HG03521 (cell line): ENCODE measurements around the gene DDN.

Source experiments
- ATAC-seq: cut with Tn5 transposase; IDR thresholded peaks from one replicate; pipeline ENCODE4 v1.9.1; 2021; ENCODE audit warnings: mild to moderate bottlenecking, moderate library complexity; ENCODE audit not compliant: unreplicated experiment

Gene DDN

DNA sequence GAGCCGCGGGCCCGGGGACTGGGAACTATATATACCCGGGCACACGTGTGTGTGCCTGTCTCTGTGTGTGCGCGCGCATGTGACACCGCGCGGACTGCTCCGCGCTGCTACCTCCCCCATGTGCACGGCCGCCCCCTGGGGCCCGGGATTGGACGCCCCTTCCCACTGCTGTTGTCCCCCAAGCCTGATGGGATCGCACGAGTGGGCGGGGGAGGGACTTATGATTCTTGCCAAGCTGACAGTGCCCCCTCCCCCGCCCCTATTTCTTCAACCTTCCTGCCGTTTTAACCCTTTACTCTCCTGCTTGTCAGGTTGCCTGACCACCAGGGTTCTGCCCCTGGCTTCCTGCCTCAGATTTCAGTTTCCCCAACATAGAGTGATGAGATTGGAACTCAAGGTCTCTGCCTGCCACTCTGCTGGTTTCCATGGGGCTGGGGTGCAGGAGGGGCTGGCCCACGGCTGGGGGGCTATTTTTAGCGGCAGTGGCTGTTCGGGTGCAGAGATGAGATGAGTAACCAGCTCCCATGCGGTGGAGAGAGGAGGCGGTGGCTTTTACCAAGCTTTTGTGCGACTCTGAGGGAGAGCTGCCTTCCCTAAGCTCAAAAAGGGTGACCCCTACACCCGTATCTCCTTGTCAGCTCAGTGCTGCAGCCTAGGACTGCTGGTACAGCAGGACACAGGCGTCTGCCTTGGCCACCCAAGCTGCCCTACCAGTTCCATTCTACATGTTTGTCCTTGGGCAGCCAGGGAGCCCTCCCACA lies at the start of gene DDN:
TSS of gene DDN (minus strand) at position 5 of the 761 bp plus-strand sequence. CDS start 88 bp downstream, outside the sequence.
- ATAC-seq: no peak

GRCh38 chr12:49048953-49049352 lies 49.8 kb upstream of the DDN start:
- no peak for ATAC-seq

DNA sequence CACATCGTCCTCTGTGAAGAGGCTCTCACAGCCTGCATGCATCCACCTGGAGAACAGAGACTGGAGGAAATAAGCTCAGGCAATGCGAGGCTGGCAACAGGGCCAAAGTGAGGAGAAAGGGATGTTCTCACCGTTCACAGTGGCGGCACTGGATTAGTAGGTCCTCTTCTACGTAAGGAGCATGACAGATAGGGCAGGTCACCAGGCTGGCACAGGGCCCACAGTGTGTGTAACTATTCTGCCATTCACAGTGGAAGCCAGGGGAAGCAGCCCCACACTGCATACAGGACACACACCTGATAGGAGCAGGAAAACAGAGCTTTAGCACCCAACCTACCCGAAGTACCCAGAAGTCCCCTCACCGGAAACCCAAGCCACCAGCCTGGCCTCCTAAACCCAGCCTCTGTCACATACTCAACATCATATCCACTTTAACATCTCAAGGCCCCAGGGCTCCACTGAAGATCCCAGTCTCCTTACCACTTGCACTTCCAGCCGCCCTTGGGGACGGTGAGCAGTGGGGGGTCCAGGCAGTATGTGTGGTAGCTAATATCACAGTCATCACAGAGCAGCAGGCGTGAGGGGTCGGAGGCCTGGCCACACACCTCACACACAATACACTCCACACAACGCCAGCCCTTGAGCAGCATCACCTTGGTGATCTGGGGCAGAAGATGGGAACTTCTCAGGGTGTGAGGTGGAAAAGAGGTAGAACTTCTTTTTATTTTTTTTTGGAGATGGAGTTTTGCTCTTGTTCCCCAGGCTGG lies 47.1 kb upstream of the DDN start:
- no peak for ATAC-seq

GRCh38 chr12:49044660-49045059 lies 45.5 kb upstream of the DDN start:
- ATAC-seq: no peak

DNA sequence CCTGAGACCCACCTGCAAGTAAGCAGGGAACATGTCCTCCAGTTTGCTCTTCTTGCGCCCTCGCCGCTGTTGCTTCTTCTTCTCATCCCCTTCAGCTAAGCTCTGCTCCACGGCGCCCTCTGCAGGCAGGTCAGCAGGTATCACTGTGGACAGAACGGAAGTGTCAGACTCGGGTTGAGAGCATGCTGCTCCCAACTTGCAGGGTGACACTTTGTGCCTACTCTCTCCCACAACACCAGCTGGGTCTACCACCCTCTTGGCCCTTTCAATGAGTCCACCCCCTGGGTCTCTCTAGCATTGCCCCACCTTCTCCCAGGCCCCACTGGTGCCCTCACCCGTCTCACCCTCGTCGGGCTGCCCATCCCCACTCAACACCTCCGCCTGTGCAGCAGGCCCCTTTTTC lies 44.7 kb upstream of the DDN start:
- ATAC-seq: no peak

- ATAC-seq: no peak
These were observed 44.1 kb upstream of the DDN start for GRCh38 chr12:49043241-49043640.

DNA sequence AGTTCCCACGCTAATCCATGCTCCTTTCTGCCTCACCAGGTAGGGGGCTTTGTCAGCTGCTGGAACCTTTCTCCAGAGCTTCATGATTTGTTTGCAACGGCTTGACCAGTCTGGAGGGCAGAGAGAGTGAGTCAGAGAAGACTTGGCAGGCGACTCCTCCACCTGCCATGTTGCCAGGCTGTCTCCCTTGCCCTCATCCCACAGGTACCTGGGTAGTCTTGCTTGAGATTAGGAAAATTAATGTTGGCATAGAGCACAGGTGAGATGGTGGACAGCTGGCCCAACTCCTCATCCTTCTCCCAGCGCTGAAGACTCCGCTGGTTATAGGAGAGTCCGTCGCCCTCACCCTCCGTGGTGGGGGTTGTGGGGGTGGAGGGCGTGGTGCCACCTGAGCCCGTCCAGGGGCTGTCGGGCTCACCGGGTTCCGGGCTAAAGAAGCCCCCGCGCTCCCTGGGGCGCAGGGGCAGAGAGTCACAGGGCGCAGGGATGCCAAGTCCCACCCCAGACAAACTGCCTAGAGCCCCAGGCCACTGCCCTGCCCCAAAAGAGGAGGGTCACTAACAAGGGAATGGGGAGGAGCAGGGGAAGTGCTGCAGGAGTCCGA lies 42.8 kb upstream of the DDN start:
- no peak for ATAC-seq

DNA sequence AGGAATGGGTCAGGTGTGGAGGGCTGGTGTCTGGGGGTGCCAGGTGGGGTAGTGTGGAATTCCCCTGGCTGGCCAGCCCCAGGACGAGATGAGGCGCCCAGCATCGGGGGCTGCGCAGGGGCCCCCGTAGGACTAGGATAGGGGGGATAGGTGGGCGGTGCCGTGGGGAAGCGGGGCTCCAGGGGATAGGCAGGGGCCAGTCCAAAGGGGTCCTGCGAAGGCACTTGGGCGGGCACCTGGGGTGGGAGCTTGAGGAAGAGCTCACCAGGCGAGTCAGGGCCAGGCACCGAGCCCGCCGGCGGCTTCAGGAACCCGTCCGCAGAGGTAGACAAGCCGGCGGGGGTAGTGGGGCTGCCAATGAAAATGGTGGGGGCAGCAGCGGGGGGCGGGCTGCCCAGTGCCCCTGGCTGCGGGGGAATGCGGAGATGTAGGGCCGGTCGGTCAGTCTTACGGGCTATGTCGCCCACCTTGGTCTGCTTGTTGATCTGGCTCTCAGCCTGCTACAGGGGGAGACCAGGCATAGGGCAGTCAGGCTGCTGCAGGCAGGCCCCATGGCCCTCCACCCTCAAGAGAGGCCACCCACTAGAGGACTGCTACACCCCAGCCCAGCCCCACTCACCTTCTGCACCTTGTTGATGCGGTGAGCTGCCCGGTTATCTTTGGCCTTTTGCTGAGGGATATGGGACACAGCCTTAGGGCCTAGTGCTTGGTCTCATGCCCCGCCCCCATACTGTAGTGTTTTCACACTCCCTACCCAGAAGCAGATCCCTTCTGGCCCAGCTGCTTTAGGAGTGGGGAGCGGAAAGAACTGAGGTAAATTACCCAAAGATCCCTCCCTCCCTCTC lies 42.1 kb upstream of the DDN start:
- no peak for ATAC-seq

DNA sequence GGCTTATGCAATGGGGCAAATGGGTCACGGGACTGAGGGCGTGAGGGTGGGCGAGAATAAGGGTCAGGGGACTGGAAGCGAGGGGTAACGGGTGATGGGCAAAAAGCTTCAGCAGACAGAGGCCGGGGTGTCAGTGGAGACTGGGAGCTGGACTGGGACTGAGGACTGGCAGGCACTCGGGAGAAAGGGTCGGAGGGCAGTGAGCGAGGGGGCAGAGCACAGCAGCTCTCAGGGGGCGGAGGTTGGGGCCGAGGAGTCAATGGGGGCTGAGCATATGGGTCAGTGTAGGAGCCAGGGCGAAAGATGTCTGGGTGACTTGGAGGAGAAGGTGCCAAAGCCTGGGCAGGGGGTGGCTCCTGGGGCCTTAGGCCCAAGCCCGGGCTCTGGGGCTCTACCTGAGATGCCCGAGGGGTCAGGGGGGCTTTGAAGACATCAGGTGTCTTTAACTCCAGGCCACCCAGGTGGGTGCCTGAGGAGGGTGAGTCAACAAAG lies 41.2 kb upstream of the DDN start:
- no peak for ATAC-seq

DNA sequence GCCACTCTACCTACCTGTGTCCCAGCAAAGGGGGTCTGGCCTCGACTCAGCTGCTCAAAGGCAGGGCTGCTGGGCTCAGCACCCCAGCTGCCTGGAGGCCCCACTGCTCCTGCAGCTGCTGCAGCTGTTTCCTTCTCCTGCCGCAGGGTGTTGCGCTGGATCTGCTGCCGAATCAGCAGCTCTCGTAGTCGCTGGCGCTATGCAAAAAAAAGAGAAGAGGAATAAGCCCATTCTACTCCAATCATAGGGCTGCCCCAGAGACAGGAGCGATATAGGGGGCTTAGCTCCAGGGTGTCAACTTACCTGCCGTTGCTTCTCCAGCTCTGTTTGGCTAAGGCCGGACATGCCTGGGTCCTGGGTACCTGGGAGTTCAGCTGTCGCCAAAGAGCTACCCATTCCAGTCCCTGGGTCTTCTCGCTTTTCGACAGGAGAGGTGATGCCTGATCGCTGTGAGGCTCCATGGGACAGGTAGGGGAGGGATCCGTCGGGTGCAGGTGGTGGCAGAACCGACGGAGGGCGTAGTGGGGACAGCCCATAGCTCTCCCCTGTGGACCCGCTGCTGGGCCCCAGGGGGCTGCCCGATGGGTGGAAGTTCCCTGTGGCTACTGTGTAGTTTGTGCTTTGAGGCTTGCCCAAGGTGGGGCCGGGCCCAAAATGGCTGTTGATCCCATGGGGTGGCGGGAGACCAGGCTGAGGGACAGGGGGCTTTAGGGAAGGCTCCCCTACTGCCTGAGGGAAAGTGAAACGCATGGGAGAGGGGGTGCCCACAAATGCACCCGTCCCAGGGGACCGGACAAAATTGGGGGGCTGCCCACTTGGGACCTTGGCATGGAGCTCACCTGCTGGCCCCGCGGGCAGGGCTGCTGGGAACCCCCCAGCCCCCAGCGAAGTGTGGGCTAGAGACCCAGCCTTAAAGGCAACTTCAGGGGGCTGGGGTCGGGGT lies 40.5 kb upstream of the DDN start:
- no peak for ATAC-seq

GRCh38 chr12:49038291-49038955 lies 39.2 kb upstream of the DDN start:
- no peak for ATAC-seq

- no peak for ATAC-seq
These were observed 38.7 kb upstream of the DDN start for GRCh38 chr12:49037947-49038237.

DNA sequence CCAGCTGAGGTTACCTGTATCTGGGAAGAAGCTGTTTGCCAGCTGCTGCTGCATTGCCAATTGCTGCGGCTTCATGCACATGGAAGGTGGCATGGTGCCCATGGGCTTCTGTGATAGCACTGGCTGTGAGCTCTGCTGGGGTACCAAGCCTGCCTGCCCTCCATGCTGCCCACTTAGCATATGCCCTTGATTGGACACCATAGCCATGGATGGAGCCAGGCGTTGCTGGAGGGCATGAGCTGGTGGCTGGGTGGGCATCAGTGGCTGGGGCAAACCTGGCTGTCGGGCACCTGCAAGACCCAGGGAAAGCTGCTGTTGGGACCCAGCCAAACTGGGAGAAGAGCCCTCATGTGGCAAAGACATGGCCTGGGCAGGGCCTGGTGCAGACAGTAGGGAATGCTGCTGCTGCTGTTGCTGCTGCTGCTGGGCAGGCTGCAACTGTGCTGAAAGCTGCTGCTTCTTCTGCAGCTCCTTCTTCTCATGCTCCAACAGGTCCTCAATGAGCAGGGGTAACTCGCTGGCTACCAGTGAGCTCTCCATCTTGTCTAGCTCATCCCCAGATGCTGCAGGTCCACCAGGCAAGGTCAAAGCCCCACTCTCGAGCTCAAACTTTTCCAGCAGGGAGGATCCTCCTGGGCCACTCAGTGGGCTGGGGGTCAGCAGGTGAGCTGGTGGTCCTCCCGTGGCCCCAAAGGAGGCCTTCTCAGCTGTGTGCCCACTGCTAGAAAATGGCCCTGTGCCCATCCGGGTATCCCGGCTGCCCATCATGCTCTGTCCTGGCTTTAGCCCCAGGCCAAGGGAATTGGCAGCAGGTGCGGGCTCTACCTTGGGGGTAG lies 38.2 kb upstream of the DDN start:
- ATAC-seq: no peak

DNA sequence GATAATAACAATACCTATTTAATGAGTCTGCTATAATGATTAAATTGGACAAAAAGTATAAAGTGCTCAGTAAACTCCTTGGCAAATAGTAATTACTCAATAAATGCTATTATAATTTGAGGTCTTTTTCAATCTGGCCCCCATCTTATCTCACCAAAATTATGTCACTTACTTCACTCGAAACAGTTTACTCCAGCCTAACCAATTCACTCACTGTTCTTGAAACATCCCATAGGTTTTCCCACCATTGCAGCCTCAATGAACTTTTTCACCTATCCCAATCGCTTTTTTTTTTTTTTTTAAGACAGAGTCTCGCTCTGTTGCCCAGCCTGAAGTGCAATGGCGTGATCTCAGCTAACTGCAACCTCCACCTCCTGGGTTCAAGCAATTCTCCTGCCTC lies 36.9 kb upstream of the DDN start:
- ATAC-seq: no peak

GRCh38 chr12:49034286-49034622 lies 35.1 kb upstream of the DDN start:
- ATAC-seq: no peak

- no peak for ATAC-seq
These were observed 34.6 kb upstream of the DDN start for GRCh38 chr12:49033611-49034285.

DNA sequence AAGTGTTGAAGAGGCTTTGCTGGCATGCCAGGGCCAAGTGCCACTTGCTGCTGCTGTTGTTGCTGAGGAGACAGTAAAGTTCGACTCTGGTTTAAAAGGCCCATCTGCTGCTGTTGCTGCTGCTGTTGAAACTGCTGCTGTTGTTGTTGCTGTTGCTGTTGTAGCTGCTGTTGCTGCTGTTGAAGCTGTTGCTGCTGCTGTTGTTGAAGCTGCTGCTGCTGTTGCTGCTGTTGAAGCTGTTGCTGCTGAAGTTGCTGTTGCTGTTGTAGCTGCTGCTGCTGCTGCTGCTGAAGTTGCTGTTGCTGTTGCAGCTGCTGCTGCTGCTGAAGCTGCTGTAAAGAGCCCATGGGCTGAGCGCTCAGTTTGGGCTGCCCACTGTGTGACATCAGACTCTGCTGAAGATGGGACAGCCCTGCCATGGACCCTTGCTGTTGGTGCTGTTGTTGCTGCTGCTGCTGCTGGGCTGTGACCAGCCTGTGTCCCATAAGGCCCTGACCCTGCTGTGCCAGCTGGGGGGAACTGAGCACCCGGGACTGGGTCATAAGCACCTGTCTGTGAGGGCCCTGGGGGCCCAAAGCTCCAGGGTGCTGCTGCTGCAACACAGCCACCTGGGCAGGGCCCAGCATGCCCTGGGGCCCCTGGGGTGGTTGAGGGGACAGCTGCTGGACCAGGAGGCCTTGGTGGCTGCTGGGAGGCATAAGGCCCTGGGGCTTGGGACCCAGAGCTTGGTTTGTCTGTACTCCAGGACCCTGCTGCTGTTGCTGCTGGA lies 33.7 kb upstream of the DDN start:
- ATAC-seq: no peak
